CD14-positive monocyte (primary cell): Measurements from ENCODE around the gene PLAAT3. TPM values are rescaled to one million over a fixed set of nuclear protein-coding genes. Genes with fewer than 3 reads are reported as not detected.

Experiments
- DNase-seq, 3 donors: peaks; one replicate each; pipeline ENCODE4 v3.0.0-alpha.2; 2011 to 2022
- H2AFZ ChIP-seq: 2 replicates; pipeline ENCODE4 v1.6.0; 2012; ENCODE audit warnings: mild to moderate bottlenecking, low read depth, low read length, inconsistent platforms; ENCODE audit not compliant: insufficient read depth, poor library complexity, severe bottlenecking
- H3K27ac ChIP-seq, 2 donors: 1 replicate in 1 of 2; 2 replicates in 1 of 2; pipeline ENCODE4 v1.5.1; 2012 to 2013; ENCODE audit warnings: low read length in 2 of 2, control low read depth in 1 of 2, inconsistent platforms in 1 of 2, low read depth in 1 of 2, mild to moderate bottlenecking in 1 of 2
- H3K27me3 ChIP-seq, 2 donors: one replicate each; pipeline versions ENCODE4 v1.6.0 to v1.6.1; 2011 to 2013; ENCODE audit warnings: low read length in 2 of 2; ENCODE audit not compliant: control insufficient read depth in 2 of 2, insufficient read depth in 2 of 2
- H3K36me3 ChIP-seq, 2 donors: replicated peaks in 1 of 2; 1 replicate in 1 of 2; 2 replicates in 1 of 2; pipeline versions ENCODE4 v1.5.1 to v1.6.1; 2012 to 2013; ENCODE audit warnings: low read length in 2 of 2, control low read depth in 1 of 2, inconsistent platforms in 1 of 2, mild to moderate bottlenecking in 1 of 2; ENCODE audit not compliant: insufficient read depth in 2 of 2, control insufficient read depth in 1 of 2
- H3K4me1 ChIP-seq, 2 donors: 1 replicate in 1 of 2; 2 replicates in 1 of 2; pipeline versions ENCODE4 v1.5.1 to v1.6.1; 2012 to 2013; ENCODE audit warnings: low read length in 2 of 2, control low read depth in 1 of 2, inconsistent platforms in 1 of 2, mild to moderate bottlenecking in 1 of 2, moderate library complexity in 1 of 2; ENCODE audit not compliant: insufficient read depth in 2 of 2, control insufficient read depth in 1 of 2
- H3K4me2 ChIP-seq: replicated peaks from 2 replicates; pipeline ENCODE3; 2012; ENCODE audit warnings: low read length, moderate library complexity, mild to moderate bottlenecking; ENCODE audit not compliant: poor library complexity, severe bottlenecking; ENCODE audit errors: extremely low read depth
- H3K4me3 ChIP-seq, 3 experiments: fragments of 200-600 bp in 1 of 3; sonication (generic) in 1 of 3; replicated peaks in 1 of 3; 1 replicate in 2 of 3; 2 replicates in 1 of 3; pipeline ENCODE4 v1.5.1; 2011 to 2013; ENCODE audit warnings: low read length in 3 of 3, mild to moderate bottlenecking in 3 of 3, control low read depth in 2 of 3, low read depth in 2 of 3, inconsistent platforms in 1 of 3, moderate library complexity in 1 of 3
- H3K79me2 ChIP-seq: 2 replicates; pipeline ENCODE4 v1.6.0; 2012; ENCODE audit warnings: mild to moderate bottlenecking, control low read depth, inconsistent platforms, low read length, moderate library complexity; ENCODE audit not compliant: insufficient read depth
- H3K9ac ChIP-seq: 2 replicates; pipeline ENCODE4 v1.6.0; 2017; ENCODE audit warnings: low read length, mild to moderate bottlenecking; ENCODE audit not compliant: insufficient read depth, poor library complexity, severe bottlenecking
- H3K9me3 ChIP-seq, 2 donors: replicated peaks in 1 of 2; 1 replicate in 1 of 2; 2 replicates in 1 of 2; pipeline versions ENCODE4 v1.5.1 to v1.6.1; 2012 to 2013; ENCODE audit warnings: low read length in 2 of 2, control low read depth in 1 of 2; ENCODE audit not compliant: control insufficient read depth in 1 of 2, insufficient read depth in 1 of 2
- H4K20me1 ChIP-seq: 2 replicates; pipeline ENCODE4 v1.6.0; 2012; ENCODE audit warnings: mild to moderate bottlenecking, low read length, control low read depth, moderate library complexity; ENCODE audit not compliant: insufficient read depth
- H3K27ac Mint-ChIP-seq, 7 donors: one replicate each; pipeline ENCODE4 v1.8.0; 2020; ENCODE audit warnings: mild to moderate bottlenecking in 7 of 7, mixed read lengths in 7 of 7, moderate library complexity in 6 of 7, inconsistent platforms in 2 of 7
- H3K27me3 Mint-ChIP-seq, 3 donors: one replicate each; pipeline ENCODE4 v1.8.0; 2021 to 2022; ENCODE audit warnings: low read depth in 3 of 3, mild to moderate bottlenecking in 3 of 3, mixed read lengths in 3 of 3, moderate library complexity in 3 of 3, inconsistent platforms in 1 of 3
- H3K36me3 Mint-ChIP-seq, 2 donors: one replicate each; pipeline ENCODE4 v1.8.0; 2020; ENCODE audit warnings: mixed read lengths in 2 of 2, inconsistent platforms in 1 of 2, mild to moderate bottlenecking in 1 of 2
- H3K4me1 Mint-ChIP-seq: one replicate; pipeline ENCODE4 v1.8.0; 2020; ENCODE audit warnings: mild to moderate bottlenecking, mixed read lengths
- H3K4me3 Mint-ChIP-seq, 2 donors: one replicate each; pipeline ENCODE4 v1.8.0; 2020; ENCODE audit warnings: mild to moderate bottlenecking in 2 of 2, mixed read lengths in 2 of 2, moderate library complexity in 1 of 2
- H3K9me3 Mint-ChIP-seq, 7 donors: one replicate each; pipeline ENCODE4 v1.8.0; 2020 to 2022; ENCODE audit warnings: mixed read lengths in 7 of 7, mild to moderate bottlenecking in 6 of 7, moderate library complexity in 6 of 7, inconsistent platforms in 2 of 7
- WGBS: methylation state at CpG from one replicate; pipeline ENCODE4 v1.1.5; 2013; ENCODE audit warnings: missing lambda C conversion rate; ENCODE audit not compliant: insufficient coverage; 5-methylcytosine and 5-hydroxymethylcytosine counted together
- intact Hi-C, 2 donors: fragments of 100-400 bp; cut with micrococcal nuclease; formaldehyde crosslinking; loops; one replicate each; pipeline versions ENCODE4 v1.15.0 to v1.15.1; 2023
- polyA plus RNA-seq, 3 donors: library from polyadenylated mRNA; depleted of rRNA in 1 of 3; unstranded in 2 of 3; stranded (reverse) in 1 of 3; fragments of 300-500 nt in 2 of 3; fragments of >200 nt in 1 of 3; fragmentation: Illumina TruSeq in 2 of 3; gene quantifications; 1 replicate in 2 of 3; 2 replicates in 1 of 3; pipeline ENCODE4 v1.2.3, GENCODE V29; 2012 to 2021
- TF ChIP-seq, protein P1 (sequence below): fragments of 200-600 bp; IDR thresholded peaks from one replicate; pipeline ENCODE4 v1.8.0; 2022; ENCODE audit warnings: antibody characterized with exemption, mild to moderate bottlenecking

The PLAAT3 gene
- polyA plus RNA-seq, 3 donors, result 20.2 to 67.3 (median 34.2) TPM

GRCh38 chr11:63535734-63536133, 78.5 kb downstream of the PLAAT3 start:
- no peaks in the 10 kb centered on the region for H3K27me3 ChIP-seq
- H3K27ac ChIP-seq, result no peak overlapping the region
- intact Hi-C loops, result no loop called here
- peaks cover 4 to 9% of the 10 kb centered on the region in 2 donors for H3K36me3 Mint-ChIP-seq
- H2AFZ ChIP-seq, result no peak overlapping the region
- H3K4me2 ChIP-seq, result no peak overlapping the region
- H3K4me1 Mint-ChIP-seq, result peaks cover 46% of the 10 kb centered on the region
- no peaks in the 10 kb centered on the region for H3K9me3 ChIP-seq
- 0% methylated on average over 1 of the region's 1 CpG for WGBS
- no peak overlapping the region for H3K4me3 ChIP-seq
- H3K79me2 ChIP-seq, result no peaks in the 10 kb centered on the region
- no peaks in the 10 kb centered on the region for H3K36me3 ChIP-seq
- H3K9ac ChIP-seq, result no peak overlapping the region
- peaks cover 27 to 37% of the 10 kb centered on the region in 2 donors for H3K4me1 ChIP-seq
- no peak for DNase-seq
- H4K20me1 ChIP-seq, result no peaks in the 10 kb centered on the region
- peak overlapping the region in 2 of 7 donors; percentile 58 to 93 for H3K27ac Mint-ChIP-seq
- peak overlapping the region in 1 of 2 donors; percentile 12 for H3K4me3 Mint-ChIP-seq
- TF ChIP-seq, protein P1, sequence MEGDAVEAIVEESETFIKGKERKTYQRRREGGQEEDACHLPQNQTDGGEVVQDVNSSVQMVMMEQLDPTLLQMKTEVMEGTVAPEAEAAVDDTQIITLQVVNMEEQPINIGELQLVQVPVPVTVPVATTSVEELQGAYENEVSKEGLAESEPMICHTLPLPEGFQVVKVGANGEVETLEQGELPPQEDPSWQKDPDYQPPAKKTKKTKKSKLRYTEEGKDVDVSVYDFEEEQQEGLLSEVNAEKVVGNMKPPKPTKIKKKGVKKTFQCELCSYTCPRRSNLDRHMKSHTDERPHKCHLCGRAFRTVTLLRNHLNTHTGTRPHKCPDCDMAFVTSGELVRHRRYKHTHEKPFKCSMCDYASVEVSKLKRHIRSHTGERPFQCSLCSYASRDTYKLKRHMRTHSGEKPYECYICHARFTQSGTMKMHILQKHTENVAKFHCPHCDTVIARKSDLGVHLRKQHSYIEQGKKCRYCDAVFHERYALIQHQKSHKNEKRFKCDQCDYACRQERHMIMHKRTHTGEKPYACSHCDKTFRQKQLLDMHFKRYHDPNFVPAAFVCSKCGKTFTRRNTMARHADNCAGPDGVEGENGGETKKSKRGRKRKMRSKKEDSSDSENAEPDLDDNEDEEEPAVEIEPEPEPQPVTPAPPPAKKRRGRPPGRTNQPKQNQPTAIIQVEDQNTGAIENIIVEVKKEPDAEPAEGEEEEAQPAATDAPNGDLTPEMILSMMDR, result no peak
- peaks cover 4 to 10% (median 5%) of the 10 kb centered on the region in 3 donors for H3K27me3 Mint-ChIP-seq
- H3K9me3 Mint-ChIP-seq, result no peaks in the 10 kb centered on the region

DNA sequence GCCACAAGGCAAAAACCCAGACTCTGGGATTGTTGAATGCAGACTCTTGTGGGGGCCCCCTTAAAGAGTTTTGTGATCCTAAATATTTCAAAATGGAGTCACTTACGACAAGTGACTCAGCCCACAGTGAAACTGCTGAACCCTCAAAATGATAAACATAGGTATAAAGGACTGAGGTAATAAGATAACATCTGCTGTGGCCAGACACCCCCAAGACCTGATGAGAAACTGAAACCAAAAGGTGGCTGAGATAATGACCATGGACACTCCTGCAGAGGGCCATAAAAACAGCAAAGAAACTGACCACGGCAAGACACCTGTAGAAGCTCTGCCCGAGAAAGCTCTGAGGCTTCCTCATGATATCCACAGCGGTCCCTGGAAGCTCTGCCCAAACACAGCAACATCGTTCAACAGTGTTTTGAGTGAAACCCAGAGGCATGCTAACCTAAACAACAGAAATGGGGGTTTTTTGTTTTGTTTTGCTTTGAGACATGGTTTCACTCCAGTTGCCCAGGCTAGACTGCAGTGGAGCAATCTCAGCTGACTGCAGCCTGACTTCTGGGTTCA, 79.3 kb downstream of the PLAAT3 start:
- Mint-ChIP-seq H3K27ac (peak overlapping the region in 1 of 7 donors; percentile 26), H3K9me3 (no peaks in the 10 kb centered on the region), H3K4me1 (peaks cover 43% of the 10 kb centered on the region), H3K36me3 (peaks cover 4 to 7% of the 10 kb centered on the region in 2 donors), H3K4me3 (no peak overlapping the region), H3K27me3 (peaks cover 4 to 10% (median 5%) of the 10 kb centered on the region in 3 donors)
- H3K4me1 ChIP-seq, result peaks cover 25 to 37% of the 10 kb centered on the region in 2 donors
- H2AFZ ChIP-seq, result no peak overlapping the region
- no peak overlapping the region for H3K9ac ChIP-seq
- TF ChIP-seq, protein P1, result no peak
- no peaks in the 10 kb centered on the region for H3K9me3 ChIP-seq
- H3K4me2 ChIP-seq, result no peak overlapping the region
- DNase-seq, result no peak
- no peaks in the 10 kb centered on the region for H3K27me3 ChIP-seq
- H3K36me3 ChIP-seq, result no peaks in the 10 kb centered on the region
- no peaks in the 10 kb centered on the region for H4K20me1 ChIP-seq
- H3K27ac ChIP-seq, result no peak overlapping the region
- H3K79me2 ChIP-seq, result no peaks in the 10 kb centered on the region
- H3K4me3 ChIP-seq, result no peak overlapping the region
- WGBS, result 87% methylated on average over 3 of the region's 5 CpGs
- intact Hi-C loops, result no loop called here
